GM23338 (cell line): Measurements from ENCODE around the gene MLLT11. TPM values are rescaled to one million over a fixed set of nuclear protein-coding genes. Genes with fewer than 3 reads are reported as not detected.

Source experiments
- CREB1 ChIP-seq: fragments of 250-450 bp; sonication (Bioruptor Pico); IDR thresholded peaks from 2 replicates; pipeline ENCODE4 v1.5.0; 2020; ENCODE audit warnings: low read depth, mild to moderate bottlenecking, moderate library complexity
- JUNB ChIP-seq: IDR thresholded peaks from one replicate; pipeline ENCODE4 v1.6.1; 2016; ENCODE audit warnings: antibody characterized with exemption; ENCODE audit not compliant: unreplicated experiment
- POLR2AphosphoS5 ChIP-seq: IDR thresholded peaks from 2 replicates; pipeline ENCODE4 v1.6.1; 2016; ENCODE audit warnings: antibody characterized with exemption, low read depth
- polyA plus RNA-seq: library from polyadenylated mRNA; unstranded; fragments of >200 nt; fragmentation: Nextera tagmentation; extraction: Ambion mirVana; gene quantifications from 2 replicates; pipeline ENCODE4 v1.2.1, GENCODE V29; 2016
- total RNA-seq: library from RNA; depleted of rRNA; stranded (reverse); fragments of >200 nt; shearing (Covaris generic); gene quantifications from 2 replicates; pipeline ENCODE4 v1.2.3, GENCODE V29; 2014
- TF ChIP-seq, protein P1 (sequence below): fragments of 250-450 bp; sonication (Bioruptor Pico); IDR thresholded peaks from 2 replicates; pipeline ENCODE4 v1.5.0; 2020; ENCODE audit warnings: mild to moderate bottlenecking, moderate library complexity
- TF ChIP-seq, protein P2 (sequence below): IDR thresholded peaks from one replicate; pipeline ENCODE4 v1.6.1; 2018; ENCODE audit warnings: antibody characterized with exemption; ENCODE audit not compliant: unreplicated experiment

The MLLT11 gene
- total and polyA plus RNA-seq, 2 experiments from 2014 or later = 10.6 to 22.6 TPM

DNA sequence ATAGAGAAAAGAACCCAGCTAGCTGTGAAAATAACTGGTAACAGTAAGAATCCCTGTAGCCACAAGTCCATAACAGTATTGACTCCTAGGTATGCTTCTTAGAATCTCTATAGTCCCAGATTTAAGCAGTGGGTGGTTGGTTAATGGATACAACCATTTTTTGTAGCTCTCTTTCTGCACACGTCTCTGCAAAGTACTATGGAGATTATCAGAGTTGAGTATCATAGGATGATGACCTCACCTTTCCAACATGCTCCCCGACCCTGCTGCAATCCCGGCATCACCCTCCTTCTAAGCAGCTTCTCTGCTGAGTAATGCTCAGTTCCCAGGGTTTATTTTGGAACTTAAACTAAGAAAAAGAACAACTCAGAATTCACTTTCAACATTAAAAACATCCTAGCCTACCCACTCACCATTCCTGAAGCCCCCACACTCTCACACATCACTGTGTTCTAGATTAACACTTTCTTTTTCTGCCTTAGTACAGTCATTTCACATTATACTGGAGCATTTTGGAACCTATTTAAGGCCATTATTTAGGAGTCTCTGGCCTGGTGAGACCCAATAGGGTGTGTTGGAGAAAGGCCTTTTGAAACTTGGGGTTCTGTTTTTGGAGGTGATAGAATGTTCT, 2.7 kb downstream of the MLLT11 start (continued):
- TF ChIP-seq, protein P1, sequence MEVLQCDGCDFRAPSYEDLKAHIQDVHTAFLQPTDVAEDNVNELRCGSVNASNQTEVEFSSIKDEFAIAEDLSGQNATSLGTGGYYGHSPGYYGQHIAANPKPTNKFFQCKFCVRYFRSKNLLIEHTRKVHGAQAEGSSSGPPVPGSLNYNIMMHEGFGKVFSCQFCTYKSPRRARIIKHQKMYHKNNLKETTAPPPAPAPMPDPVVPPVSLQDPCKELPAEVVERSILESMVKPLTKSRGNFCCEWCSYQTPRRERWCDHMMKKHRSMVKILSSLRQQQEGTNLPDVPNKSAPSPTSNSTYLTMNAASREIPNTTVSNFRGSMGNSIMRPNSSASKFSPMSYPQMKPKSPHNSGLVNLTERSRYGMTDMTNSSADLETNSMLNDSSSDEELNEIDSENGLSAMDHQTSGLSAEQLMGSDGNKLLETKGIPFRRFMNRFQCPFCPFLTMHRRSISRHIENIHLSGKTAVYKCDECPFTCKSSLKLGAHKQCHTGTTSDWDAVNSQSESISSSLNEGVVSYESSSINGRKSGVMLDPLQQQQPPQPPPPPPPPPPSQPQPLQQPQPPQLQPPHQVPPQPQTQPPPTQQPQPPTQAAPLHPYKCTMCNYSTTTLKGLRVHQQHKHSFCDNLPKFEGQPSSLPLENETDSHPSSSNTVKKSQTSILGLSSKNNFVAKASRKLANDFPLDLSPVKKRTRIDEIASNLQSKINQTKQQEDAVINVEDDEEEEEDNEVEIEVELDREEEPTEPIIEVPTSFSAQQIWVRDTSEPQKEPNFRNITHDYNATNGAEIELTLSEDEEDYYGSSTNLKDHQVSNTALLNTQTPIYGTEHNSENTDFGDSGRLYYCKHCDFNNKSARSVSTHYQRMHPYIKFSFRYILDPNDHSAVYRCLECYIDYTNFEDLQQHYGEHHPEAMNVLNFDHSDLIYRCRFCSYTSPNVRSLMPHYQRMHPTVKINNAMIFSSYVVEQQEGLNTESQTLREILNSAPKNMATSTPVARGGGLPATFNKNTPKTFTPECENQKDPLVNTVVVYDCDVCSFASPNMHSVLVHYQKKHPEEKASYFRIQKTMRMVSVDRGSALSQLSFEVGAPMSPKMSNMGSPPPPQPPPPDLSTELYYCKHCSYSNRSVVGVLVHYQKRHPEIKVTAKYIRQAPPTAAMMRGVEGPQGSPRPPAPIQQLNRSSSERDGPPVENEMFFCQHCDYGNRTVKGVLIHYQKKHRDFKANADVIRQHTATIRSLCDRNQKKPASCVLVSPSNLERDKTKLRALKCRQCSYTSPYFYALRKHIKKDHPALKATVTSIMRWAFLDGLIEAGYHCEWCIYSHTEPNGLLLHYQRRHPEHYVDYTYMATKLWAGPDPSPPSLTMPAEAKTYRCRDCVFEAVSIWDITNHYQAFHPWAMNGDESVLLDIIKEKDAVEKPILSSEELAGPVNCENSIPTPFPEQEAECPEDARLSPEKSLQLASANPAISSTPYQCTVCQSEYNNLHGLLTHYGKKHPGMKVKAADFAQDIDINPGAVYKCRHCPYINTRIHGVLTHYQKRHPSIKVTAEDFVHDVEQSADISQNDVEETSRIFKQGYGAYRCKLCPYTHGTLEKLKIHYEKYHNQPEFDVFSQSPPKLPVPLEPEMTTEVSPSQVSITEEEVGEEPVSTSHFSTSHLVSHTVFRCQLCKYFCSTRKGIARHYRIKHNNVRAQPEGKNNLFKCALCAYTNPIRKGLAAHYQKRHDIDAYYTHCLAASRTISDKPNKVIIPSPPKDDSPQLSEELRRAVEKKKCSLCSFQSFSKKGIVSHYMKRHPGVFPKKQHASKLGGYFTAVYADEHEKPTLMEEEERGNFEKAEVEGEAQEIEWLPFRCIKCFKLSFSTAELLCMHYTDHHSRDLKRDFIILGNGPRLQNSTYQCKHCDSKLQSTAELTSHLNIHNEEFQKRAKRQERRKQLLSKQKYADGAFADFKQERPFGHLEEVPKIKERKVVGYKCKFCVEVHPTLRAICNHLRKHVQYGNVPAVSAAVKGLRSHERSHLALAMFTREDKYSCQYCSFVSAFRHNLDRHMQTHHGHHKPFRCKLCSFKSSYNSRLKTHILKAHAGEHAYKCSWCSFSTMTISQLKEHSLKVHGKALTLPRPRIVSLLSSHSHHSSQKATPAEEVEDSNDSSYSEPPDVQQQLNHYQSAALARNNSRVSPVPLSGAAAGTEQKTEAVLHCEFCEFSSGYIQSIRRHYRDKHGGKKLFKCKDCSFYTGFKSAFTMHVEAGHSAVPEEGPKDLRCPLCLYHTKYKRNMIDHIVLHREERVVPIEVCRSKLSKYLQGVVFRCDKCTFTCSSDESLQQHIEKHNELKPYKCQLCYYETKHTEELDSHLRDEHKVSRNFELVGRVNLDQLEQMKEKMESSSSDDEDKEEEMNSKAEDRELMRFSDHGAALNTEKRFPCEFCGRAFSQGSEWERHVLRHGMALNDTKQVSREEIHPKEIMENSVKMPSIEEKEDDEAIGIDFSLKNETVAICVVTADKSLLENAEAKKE (CRISPR knock-in tag) = no peak
- TF ChIP-seq, protein P2, sequence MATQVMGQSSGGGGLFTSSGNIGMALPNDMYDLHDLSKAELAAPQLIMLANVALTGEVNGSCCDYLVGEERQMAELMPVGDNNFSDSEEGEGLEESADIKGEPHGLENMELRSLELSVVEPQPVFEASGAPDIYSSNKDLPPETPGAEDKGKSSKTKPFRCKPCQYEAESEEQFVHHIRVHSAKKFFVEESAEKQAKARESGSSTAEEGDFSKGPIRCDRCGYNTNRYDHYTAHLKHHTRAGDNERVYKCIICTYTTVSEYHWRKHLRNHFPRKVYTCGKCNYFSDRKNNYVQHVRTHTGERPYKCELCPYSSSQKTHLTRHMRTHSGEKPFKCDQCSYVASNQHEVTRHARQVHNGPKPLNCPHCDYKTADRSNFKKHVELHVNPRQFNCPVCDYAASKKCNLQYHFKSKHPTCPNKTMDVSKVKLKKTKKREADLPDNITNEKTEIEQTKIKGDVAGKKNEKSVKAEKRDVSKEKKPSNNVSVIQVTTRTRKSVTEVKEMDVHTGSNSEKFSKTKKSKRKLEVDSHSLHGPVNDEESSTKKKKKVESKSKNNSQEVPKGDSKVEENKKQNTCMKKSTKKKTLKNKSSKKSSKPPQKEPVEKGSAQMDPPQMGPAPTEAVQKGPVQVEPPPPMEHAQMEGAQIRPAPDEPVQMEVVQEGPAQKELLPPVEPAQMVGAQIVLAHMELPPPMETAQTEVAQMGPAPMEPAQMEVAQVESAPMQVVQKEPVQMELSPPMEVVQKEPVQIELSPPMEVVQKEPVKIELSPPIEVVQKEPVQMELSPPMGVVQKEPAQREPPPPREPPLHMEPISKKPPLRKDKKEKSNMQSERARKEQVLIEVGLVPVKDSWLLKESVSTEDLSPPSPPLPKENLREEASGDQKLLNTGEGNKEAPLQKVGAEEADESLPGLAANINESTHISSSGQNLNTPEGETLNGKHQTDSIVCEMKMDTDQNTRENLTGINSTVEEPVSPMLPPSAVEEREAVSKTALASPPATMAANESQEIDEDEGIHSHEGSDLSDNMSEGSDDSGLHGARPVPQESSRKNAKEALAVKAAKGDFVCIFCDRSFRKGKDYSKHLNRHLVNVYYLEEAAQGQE = no peak
- no peak for TF ChIP-seq POLR2AphosphoS5
- TF ChIP-seq CREB1 = no peak
- TF ChIP-seq JUNB = no peak
